Activated CD4-positive, alpha-beta memory T cell treated with anti-CD3 and anti-CD28 coated beads, Interleukin-2, amount 10 ng/mL, durations not matched to agents 7 days and 5 days (primary cell): ENCODE data around the gene CSF1. TPM values are rescaled to one million over a fixed set of nuclear protein-coding genes. Genes with fewer than 3 reads are reported as not detected.

Experiments used
- CTCF ChIA-PET: fragments of 350-600 bp; sonication (Branson Sonifier 250); formaldehyde crosslinking; loops from one replicate; lab custom pipeline; 2021; ENCODE audit warnings: antibody characterized with exemption, inconsistent platforms; lab: Charles Lee
- POLR2A ChIA-PET: fragments of 350-600 bp; sonication (Branson Sonifier 250); formaldehyde crosslinking; loops from one replicate; lab custom pipeline; 2021; ENCODE audit warnings: antibody characterized with exemption; lab: Charles Lee
- DNase-seq: peaks from one replicate; pipeline ENCODE4 v3.0.0-alpha.2; 2020
- H3K27ac Mint-ChIP-seq: one replicate; pipeline ENCODE4 v1.8.0; 2021; ENCODE audit warnings: mild to moderate bottlenecking, mixed read lengths
- H3K27me3 Mint-ChIP-seq: one replicate; pipeline ENCODE4 v1.8.0; 2021; ENCODE audit warnings: mixed read lengths
- H3K36me3 Mint-ChIP-seq: one replicate; pipeline ENCODE4 v1.8.0; 2021; ENCODE audit warnings: low read depth, mixed read lengths
- H3K4me1 Mint-ChIP-seq: one replicate; pipeline ENCODE4 v1.8.0; 2021; ENCODE audit warnings: mixed read lengths
- H3K4me3 Mint-ChIP-seq: one replicate; pipeline ENCODE4 v1.8.0; 2021; ENCODE audit warnings: mild to moderate bottlenecking, mixed read lengths
- H3K9me3 Mint-ChIP-seq: one replicate; pipeline ENCODE4 v1.8.0; 2021; ENCODE audit warnings: mixed read lengths
- total RNA-seq, 2 experiments: library from RNA; stranded (reverse); gene quantifications; one replicate each; pipeline ENCODE4 v1.2.3, GENCODE V29; 2021

CSF1 gene
- total RNA-seq, 2 experiments from 2014 or later: 89.4 to 94.2 TPM

GRCh38 chr1:109969907-109970306 lies 59.3 kb downstream of the CSF1 start:
- Mint-ChIP-seq H3K27me3 (peaks cover 34% of the 10 kb centered on the region), H3K27ac (no peak overlapping the region), H3K9me3 (no peaks in the 10 kb centered on the region), H3K36me3 (no peaks in the 10 kb centered on the region), H3K4me1 (no peaks in the 10 kb centered on the region), H3K4me3 (no peak overlapping the region)
- POLR2A ChIA-PET: no interaction called here
- CTCF ChIA-PET: interaction anchor here (1.4 kb wide), 1 partner anchor 179 kb away, joined by 4 read pairs; no protein-coding TSS in a partner anchor
- no peak for DNase-seq

- CTCF ChIA-PET: interaction anchor here (1.3 to 2.6 kb wide), 2 partner anchors 13 to 195 kb away, joined by 5 to 11 read pairs; partner anchors contain the start of gene AHCYL1
- POLR2A ChIA-PET: no interaction called here
- peaks cover 28% of the 10 kb centered on the region for H3K27me3 Mint-ChIP-seq
- H3K27ac Mint-ChIP-seq: no peak overlapping the region
- H3K9me3 Mint-ChIP-seq: no peaks in the 10 kb centered on the region
- no peak for DNase-seq
- no peak overlapping the region for H3K4me3 Mint-ChIP-seq
- H3K4me1 Mint-ChIP-seq: no peaks in the 10 kb centered on the region
- no peaks in the 10 kb centered on the region for H3K36me3 Mint-ChIP-seq
Observed at GRCh38 chr1:109971559-109971958, 60.9 kb downstream of the CSF1 start.

DNA sequence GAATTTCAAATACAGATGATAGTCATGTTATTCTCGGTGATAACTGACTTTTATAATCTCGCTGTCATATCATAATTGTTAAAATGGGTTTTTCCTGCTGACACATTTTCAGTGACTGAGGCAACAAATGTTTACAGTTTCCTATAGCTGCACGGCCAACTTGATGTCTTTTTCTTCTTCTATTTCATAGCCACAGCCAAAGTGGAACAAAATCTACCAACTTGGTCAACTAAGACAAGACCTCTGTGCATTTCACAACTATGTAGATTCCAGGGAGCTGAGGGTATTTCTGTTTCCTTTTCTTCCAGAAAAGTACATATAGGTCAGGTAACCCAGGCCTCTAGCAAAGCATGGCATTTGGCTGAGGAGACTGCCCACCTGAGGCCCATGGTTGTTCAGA lies 63.5 kb downstream of the CSF1 start:
- no peaks in the 10 kb centered on the region for H3K9me3 Mint-ChIP-seq
- no peak overlapping the region for H3K4me3 Mint-ChIP-seq
- CTCF ChIA-PET: interaction anchor here (2.6 kb wide), 1 partner anchor 11 kb away, joined by 11 read pairs; the partner anchor contains the start of gene AHCYL1
- no peak for DNase-seq
- no peaks in the 10 kb centered on the region for H3K4me1 Mint-ChIP-seq
- POLR2A ChIA-PET: no interaction called here
- peaks cover 27% of the 10 kb centered on the region for H3K27me3 Mint-ChIP-seq
- no peak overlapping the region for H3K27ac Mint-ChIP-seq
- no peaks in the 10 kb centered on the region for H3K36me3 Mint-ChIP-seq

DNA sequence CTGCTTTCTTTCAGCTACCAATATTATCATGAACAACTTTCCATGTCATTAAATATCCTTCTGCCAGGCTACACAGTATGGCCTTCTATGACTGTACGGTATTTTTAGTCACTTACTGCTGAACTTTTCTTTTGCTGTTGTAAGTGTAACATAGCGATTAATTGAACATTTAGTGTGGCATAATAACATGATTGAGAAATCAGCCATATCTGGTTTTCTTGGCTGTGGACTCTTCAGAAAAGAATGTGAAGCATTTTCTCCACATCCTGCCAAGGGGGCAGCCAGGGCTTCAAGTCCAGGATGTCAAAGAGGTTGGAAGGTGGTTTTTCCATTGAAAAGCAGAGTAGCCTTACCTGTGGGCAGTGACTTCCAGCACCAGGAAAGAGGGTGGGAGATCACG lies 65.1 kb downstream of the CSF1 start:
- Mint-ChIP-seq H3K27ac (no peak overlapping the region), H3K9me3 (no peaks in the 10 kb centered on the region), H3K4me3 (no peak overlapping the region), H3K36me3 (no peaks in the 10 kb centered on the region), H3K4me1 (no peaks in the 10 kb centered on the region), H3K27me3 (peaks cover 24% of the 10 kb centered on the region)
- ChIA-PET CTCF (interaction anchor here (1.0 to 14.6 kb wide), 2 partner anchors 9 to 194 kb away, joined by 4 to 655 read pairs; partner anchors contain the start of gene AHCYL1), POLR2A (interaction anchor here (1.0 to 1.1 kb wide), 2 partner anchors 10 to 47 kb away, joined by 3 read pairs; no protein-coding TSS in a partner anchor)
- DNase-seq: no peak

GRCh38 chr1:109976762-109977161 lies 66.1 kb downstream of the CSF1 start:
- CTCF ChIA-PET: interaction anchor here (14.6 kb wide), 1 partner anchor 195 kb away, joined by 655 read pairs; no protein-coding TSS in a partner anchor
- Mint-ChIP-seq H3K4me3 (no peak overlapping the region), H3K27ac (no peak overlapping the region), H3K36me3 (no peaks in the 10 kb centered on the region), H3K9me3 (no peaks in the 10 kb centered on the region), H3K27me3 (peaks cover 18% of the 10 kb centered on the region), H3K4me1 (no peaks in the 10 kb centered on the region)
- POLR2A ChIA-PET: interaction anchor here (1.0 kb wide), 1 partner anchor 9 kb away, joined by 3 read pairs; no protein-coding TSS in a partner anchor
- no peak for DNase-seq

DNA sequence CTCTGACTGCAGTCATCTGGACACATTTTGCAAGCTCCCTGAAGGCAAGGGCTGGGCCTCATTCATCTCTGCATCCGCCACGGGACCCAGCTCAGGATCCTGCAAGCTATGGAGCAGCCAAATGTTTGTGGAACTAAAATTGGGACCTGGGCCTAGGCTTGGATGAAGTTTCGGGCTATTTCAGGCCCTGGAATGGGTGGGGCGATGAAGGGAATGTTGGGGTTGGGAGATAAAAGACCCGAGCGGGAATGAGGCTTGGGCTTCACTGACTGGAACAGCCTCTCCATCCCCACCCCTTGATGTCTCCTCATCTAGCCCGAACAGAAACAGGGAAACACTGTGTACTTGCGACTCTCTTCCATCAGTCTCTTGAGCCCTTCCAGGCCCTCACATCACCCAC lies 66.6 kb downstream of the CSF1 start:
- peaks cover 17% of the 10 kb centered on the region for H3K27me3 Mint-ChIP-seq
- DNase-seq: no peak

DNA sequence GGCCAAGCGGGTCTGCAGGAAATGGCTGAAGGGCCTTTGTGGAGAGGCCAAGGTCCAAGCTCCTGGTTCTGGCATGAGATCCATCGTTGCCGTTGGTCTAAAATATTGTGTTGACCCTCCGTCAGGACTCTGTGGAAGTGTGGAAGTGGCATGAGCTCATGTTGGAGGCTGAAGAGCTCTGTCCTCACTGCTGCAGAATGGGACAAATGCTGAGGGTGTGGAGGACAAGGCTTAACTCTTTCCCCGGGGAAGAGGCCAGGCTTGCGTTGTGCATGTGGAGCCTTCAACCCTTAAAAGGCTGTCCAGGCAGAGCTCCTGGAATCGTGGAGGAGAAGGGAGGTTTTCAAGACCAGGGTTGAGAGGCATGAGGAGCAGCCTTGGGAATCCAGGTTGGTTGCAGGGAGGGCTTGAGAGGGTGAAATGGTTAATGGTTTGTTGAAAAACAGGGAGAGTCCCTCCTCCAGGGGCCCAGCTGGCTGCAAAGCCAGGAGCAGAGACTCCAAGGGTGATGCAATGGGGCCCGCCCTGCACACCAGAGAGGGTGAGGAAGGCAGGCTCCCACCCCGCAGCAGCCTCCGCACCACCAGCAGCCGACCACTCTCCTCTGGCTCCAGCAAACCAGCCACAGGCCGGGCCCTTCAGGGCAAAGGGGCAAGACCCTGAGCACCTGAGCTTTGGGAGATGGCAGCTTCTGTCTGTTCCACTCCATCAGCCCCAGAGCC lies 67.2 kb downstream of the CSF1 start:
- ChIA-PET CTCF (interaction anchor here (0.6 to 14.6 kb wide), 3 partner anchors 30 to 333 kb away, joined by 3 to 655 read pairs (median 3); no protein-coding TSS in a partner anchor), POLR2A (interaction anchor here (1.0 kb wide), 1 partner anchor 18 kb away, joined by 3 read pairs; no protein-coding TSS in a partner anchor)
- Mint-ChIP-seq H3K4me3 (no peak overlapping the region), H3K27ac (no peak overlapping the region), H3K9me3 (no peaks in the 10 kb centered on the region), H3K27me3 (peaks cover 14% of the 10 kb centered on the region), H3K36me3 (no peaks in the 10 kb centered on the region), H3K4me1 (no peaks in the 10 kb centered on the region)
- no peak for DNase-seq

More for the DNA sequence above, 66.6 kb downstream of the CSF1 start:
- POLR2A ChIA-PET: interaction anchor here (1.0 kb wide), 1 partner anchor 18 kb away, joined by 3 read pairs; no protein-coding TSS in a partner anchor
- H3K36me3 Mint-ChIP-seq: no peaks in the 10 kb centered on the region
- H3K9me3 Mint-ChIP-seq: no peaks in the 10 kb centered on the region
- no peak overlapping the region for H3K4me3 Mint-ChIP-seq
- H3K4me1 Mint-ChIP-seq: no peaks in the 10 kb centered on the region
- CTCF ChIA-PET: interaction anchor here (0.6 to 14.6 kb wide), 3 partner anchors 31 to 332 kb away, joined by 3 to 655 read pairs (median 3); no protein-coding TSS in a partner anchor
- H3K27ac Mint-ChIP-seq: no peak overlapping the region

- no peak overlapping the region for H3K27ac Mint-ChIP-seq
- H3K36me3 Mint-ChIP-seq: no peaks in the 10 kb centered on the region
- peaks cover 3% of the 10 kb centered on the region for H3K4me1 Mint-ChIP-seq
- CTCF ChIA-PET: interaction anchor here (1.4 to 14.6 kb wide), 4 partner anchors 12 to 340 kb away, joined by 4 to 655 read pairs (median 76); no protein-coding TSS in a partner anchor
- no peaks in the 10 kb centered on the region for H3K9me3 Mint-ChIP-seq
- peaks cover 13% of the 10 kb centered on the region for H3K27me3 Mint-ChIP-seq
- no peak overlapping the region for H3K4me3 Mint-ChIP-seq
- POLR2A ChIA-PET: no interaction called here
- DNase-seq: no peak
Observed at GRCh38 chr1:109978761-109979488, 68.3 kb downstream of the CSF1 start.

DNA sequence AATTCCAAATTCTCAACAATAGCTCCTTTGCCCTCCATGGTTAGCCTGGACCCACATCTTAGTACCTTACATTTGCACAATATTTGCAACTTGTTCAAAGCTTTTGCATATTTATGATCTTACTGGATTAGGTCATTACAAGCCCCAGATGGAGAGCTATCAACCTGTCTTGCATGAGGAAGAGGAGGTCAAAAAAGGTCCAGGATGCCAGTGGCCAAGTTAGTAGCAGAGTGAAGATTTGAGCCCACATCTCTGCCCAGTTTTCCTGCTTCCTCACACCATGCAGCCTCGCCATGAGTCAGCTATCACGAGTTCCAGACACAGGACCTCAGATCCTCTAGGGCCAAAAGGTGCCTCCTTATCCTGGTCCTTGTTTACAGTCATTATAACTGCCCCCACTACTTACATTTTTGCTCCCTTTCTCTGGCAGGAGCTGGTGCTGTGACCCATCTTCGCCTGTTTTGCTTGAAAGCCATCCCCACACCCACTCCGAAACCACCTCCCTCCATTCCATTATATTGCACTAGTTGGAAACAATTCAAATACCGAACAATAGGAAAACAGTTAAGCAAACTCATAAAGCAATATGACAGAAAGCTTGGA lies 68.9 kb downstream of the CSF1 start:
- peaks cover 9% of the 10 kb centered on the region for H3K27me3 Mint-ChIP-seq
- no peaks in the 10 kb centered on the region for H3K36me3 Mint-ChIP-seq
- no peak for DNase-seq
- H3K9me3 Mint-ChIP-seq: no peaks in the 10 kb centered on the region
- CTCF ChIA-PET: interaction anchor here (0.6 to 14.6 kb wide), 7 partner anchors 12 to 341 kb away, joined by 3 to 655 read pairs (median 4); partner anchors contain the start of gene GSTM4
- no peak overlapping the region for H3K27ac Mint-ChIP-seq
- H3K4me1 Mint-ChIP-seq: peaks cover 6% of the 10 kb centered on the region
- POLR2A ChIA-PET: interaction anchor here (1.1 kb wide), 1 partner anchor 203 kb away, joined by 4 read pairs; no protein-coding TSS in a partner anchor
- H3K4me3 Mint-ChIP-seq: no peak overlapping the region

Other genes with a start within 250 kb of the CSF1 start
- gene GSTM2, start 242.8 kb upstream of the CSF1 start, total RNA-seq: 10 to 100 TPM; 15.9 to 17.6 TPM
- not detected for gene GSTM1, start 223.0 kb upstream of the CSF1 start, total RNA-seq
- not detected for gene GSTM5, start 198.6 kb upstream of the CSF1 start, total RNA-seq
- under 1 TPM; 0.23 to 0.95 TPM for gene GSTM3, start 169.8 kb upstream of the CSF1 start, total RNA-seq
- gene EPS8L3, start 146.9 kb upstream of the CSF1 start, total RNA-seq: not detected
- gene AHCYL1, start 73.9 kb downstream of the CSF1 start, total RNA-seq: 10 to 100 TPM; 56.5 to 57.0 TPM
- 10 to 100 TPM; 34.1 to 34.7 TPM for gene STRIP1, start 123.8 kb downstream of the CSF1 start, total RNA-seq
- gene ALX3, start 159.8 kb downstream of the CSF1 start, total RNA-seq: not detected
- gene UBL4B, start 201.6 kb downstream of the CSF1 start, total RNA-seq: not detected
- gene SLC6A17, start 239.6 kb downstream of the CSF1 start, total RNA-seq: not detected